ENCODE measurements around the gene HOXB1.

- no peak for TF ChIP-seq POLR2A (IDR thresholded peaks at IDR 0.05)
- no peak for TF ChIP-seq CTCF (IDR thresholded peaks at IDR 0.05)
Measured at GRCh38 chr17:48556229-48556575, 25.4 kb upstream of the HOXB1 start.
